ENCODE data around the gene RAB37. TPM values are rescaled to one million over a fixed set of nuclear protein-coding genes. Genes with fewer than 3 reads are reported as not detected.

RAB37 gene
- total RNA-seq, 2 experiments from 2014 or later, result 19.0 to 21.1 TPM

DNA sequence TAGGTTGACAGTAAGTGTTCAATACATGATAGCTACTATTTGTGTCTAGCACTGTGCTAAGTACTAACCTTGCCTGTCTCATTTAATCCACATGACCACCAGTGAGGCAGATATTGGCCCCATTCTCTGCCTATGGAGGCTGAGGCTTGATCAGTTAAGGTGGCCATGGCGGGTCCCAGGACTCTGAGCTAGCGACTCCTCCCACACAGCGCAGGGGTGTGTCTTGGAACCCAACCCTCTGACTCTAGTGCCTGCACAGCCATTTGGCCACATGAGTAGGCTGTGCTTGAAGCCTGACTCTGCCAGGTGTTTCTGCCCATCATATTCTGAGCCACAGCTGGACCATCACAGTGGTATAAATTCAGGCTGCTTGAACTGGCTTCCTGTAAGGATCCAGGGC, 17.8 kb downstream of the RAB37 start:
- Histone ChIP-seq H3K27ac (ENCODE audit: low read depth in 1 of 2, low read length in 2 of 2) (peak overlapping the region; percentile 3 to 9), H3K27me3 (ENCODE audit: control insufficient read depth in 1 of 2, insufficient read depth in 2 of 2, low read length in 2 of 2) (no peaks in the 10 kb centered on the region), H3K36me3 (ENCODE audit: insufficient read depth, low read length) (peaks cover 44% of the 10 kb centered on the region), H3K9me3 (ENCODE audit: control insufficient read depth in 1 of 2, insufficient read depth in 1 of 2, low read length in 2 of 2) (no peaks in the 10 kb centered on the region), H3K4me3 (ENCODE audit: low read length) (no peak overlapping the region), H3K4me1 (ENCODE audit: insufficient read depth, low read length) (peaks cover 91% of the 10 kb centered on the region)
- ChIA-PET CTCF (interaction anchor here (0.6 to 2.0 kb wide), 2 partner anchors 16 to 203 kb away, joined by 3 to 6 read pairs; no protein-coding TSS in a partner anchor), POLR2A (interaction anchor here (0.8 to 1.5 kb wide), 6 partner anchors 9 to 20 kb away, joined by 4 to 8 read pairs (median 5); partner anchors contain the start of gene RAB37)
- no peak for ATAC-seq (ENCODE audit: poor library complexity)
- no peak for DNase-seq
- Mint-ChIP-seq H3K4me1 (ENCODE audit: low read depth) (peaks cover 91% of the 10 kb centered on the region), H3K36me3 (ENCODE audit: low read depth) (peaks cover 49% of the 10 kb centered on the region), H3K27me3 (no peaks in the 10 kb centered on the region), H3K4me3 (peak overlapping the region; percentile 62), H3K27ac (peak overlapping the region; percentile 94), H3K9me3 (no peaks in the 10 kb centered on the region)
- intact Hi-C loops (cut with DNase I, micrococcal nuclease), result no loop called here
- TF ChIP-seq, protein P1, sequence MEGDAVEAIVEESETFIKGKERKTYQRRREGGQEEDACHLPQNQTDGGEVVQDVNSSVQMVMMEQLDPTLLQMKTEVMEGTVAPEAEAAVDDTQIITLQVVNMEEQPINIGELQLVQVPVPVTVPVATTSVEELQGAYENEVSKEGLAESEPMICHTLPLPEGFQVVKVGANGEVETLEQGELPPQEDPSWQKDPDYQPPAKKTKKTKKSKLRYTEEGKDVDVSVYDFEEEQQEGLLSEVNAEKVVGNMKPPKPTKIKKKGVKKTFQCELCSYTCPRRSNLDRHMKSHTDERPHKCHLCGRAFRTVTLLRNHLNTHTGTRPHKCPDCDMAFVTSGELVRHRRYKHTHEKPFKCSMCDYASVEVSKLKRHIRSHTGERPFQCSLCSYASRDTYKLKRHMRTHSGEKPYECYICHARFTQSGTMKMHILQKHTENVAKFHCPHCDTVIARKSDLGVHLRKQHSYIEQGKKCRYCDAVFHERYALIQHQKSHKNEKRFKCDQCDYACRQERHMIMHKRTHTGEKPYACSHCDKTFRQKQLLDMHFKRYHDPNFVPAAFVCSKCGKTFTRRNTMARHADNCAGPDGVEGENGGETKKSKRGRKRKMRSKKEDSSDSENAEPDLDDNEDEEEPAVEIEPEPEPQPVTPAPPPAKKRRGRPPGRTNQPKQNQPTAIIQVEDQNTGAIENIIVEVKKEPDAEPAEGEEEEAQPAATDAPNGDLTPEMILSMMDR (IDR thresholded peaks at IDR 0.05), result no peak

DNA sequence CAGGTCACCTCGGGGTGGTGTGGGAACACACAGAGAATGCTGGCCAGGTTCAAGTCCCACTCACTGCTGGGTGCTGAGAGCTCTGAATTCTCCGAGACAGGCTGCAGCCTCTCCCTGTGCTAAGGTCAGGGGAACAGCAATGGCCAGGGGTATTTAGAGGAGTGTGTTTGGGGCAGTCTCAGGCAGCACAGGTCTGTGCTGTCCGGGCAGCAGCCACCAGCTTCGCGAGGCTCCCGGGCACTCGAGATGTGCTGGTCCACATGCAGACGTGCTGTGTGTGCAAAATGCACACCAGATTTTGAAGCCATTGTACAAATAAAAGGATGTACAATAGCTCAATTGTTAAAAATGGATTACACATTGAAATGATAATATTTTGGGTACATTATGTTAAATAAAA, 18.5 kb downstream of the RAB37 start:
- CTCF ChIA-PET, result interaction anchor here (0.6 to 2.0 kb wide), 5 partner anchors 15 to 343 kb away, joined by 3 to 6 read pairs (median 3); partner anchors contain the start of gene RAB37
- Mint-ChIP-seq H3K27ac (peak overlapping the region; percentile 94), H3K4me1 (ENCODE audit: low read depth) (peaks cover 92% of the 10 kb centered on the region), H3K27me3 (no peaks in the 10 kb centered on the region), H3K36me3 (ENCODE audit: low read depth) (peaks cover 44% of the 10 kb centered on the region), H3K4me3 (peak overlapping the region; percentile 62), H3K9me3 (no peaks in the 10 kb centered on the region)
- peaks cover 98% of the 10 kb centered on the region for H3K4me1 ChIP-seq (ENCODE audit: insufficient read depth, low read length)
- ATAC-seq (ENCODE audit: poor library complexity), result no peak
- H3K9me3 ChIP-seq (ENCODE audit: control insufficient read depth in 1 of 2, insufficient read depth in 1 of 2, low read length in 2 of 2), result no peaks in the 10 kb centered on the region
- H3K4me3 ChIP-seq (ENCODE audit: low read length), result no peak overlapping the region
- peaks cover 44% of the 10 kb centered on the region for H3K36me3 ChIP-seq (ENCODE audit: insufficient read depth, low read length)
- no peak for DNase-seq
- peak overlapping the region in 1 of 2 donors; percentile 3 for H3K27ac ChIP-seq (ENCODE audit: low read depth in 1 of 2, low read length in 2 of 2)
- POLR2A ChIA-PET, result interaction anchor here (0.9 to 1.4 kb wide), 2 partner anchors 14 to 18 kb away, joined by 5 to 8 read pairs; partner anchors contain the start of gene RAB37
- intact Hi-C loops (cut with DNase I, micrococcal nuclease), result no loop called here
- TF ChIP-seq, protein P1 (IDR thresholded peaks at IDR 0.05), result no peak
- H3K27me3 ChIP-seq (ENCODE audit: control insufficient read depth in 1 of 2, insufficient read depth in 2 of 2, low read length in 2 of 2), result no peaks in the 10 kb centered on the region

DNA sequence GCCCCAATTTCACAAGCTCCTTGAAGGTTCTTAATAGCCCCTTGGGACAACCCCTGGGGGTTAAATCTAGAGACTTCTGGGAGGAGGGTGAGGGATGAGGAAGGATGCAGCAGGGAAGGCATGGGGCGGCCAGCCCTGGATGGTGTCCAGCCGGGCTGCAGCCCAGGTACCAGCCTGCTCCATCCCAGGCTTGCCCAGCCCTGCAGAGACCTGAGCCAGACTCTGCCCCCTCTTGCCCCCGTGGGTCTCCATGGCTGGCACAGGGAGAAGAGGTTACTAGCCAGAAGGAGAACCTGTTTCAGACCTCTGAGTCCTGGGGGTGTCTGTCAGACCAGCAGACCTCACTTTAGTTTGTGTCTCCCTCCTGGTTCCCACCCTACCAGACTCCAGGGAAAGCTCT, 19.8 kb downstream of the RAB37 start:
- no peaks in the 10 kb centered on the region for H3K9me3 Mint-ChIP-seq
- H3K9me3 ChIP-seq (ENCODE audit: control insufficient read depth in 1 of 2, insufficient read depth in 1 of 2, low read length in 2 of 2), result no peaks in the 10 kb centered on the region
- H3K4me3 ChIP-seq (ENCODE audit: low read length), result no peak overlapping the region
- H3K27me3 ChIP-seq (ENCODE audit: control insufficient read depth in 1 of 2, insufficient read depth in 2 of 2, low read length in 2 of 2), result no peaks in the 10 kb centered on the region
- peaks cover 52% of the 10 kb centered on the region for H3K36me3 ChIP-seq (ENCODE audit: insufficient read depth, low read length)
- H3K4me1 ChIP-seq (ENCODE audit: insufficient read depth, low read length), result peaks cover 100% of the 10 kb centered on the region
- TF ChIP-seq, protein P1 (IDR thresholded peaks at IDR 0.05), result no peak
- DNase-seq (no peak), ATAC-seq (ENCODE audit: poor library complexity) (no peak)
- H3K4me1 Mint-ChIP-seq (ENCODE audit: low read depth), result peaks cover 87% of the 10 kb centered on the region
- ChIA-PET POLR2A (interaction anchor here (1.1 to 6.1 kb wide), 4 partner anchors 9 to 37 kb away, joined by 3 to 90 read pairs (median 18); partner anchors contain the start of genes NHERF1 and RAB37), CTCF (interaction anchor here (3.4 kb wide), 1 partner anchor 20 kb away, joined by 18 read pairs; the partner anchor contains the start of gene RAB37)
- H3K27ac Mint-ChIP-seq, result peak overlapping the region; percentile 91
- H3K36me3 Mint-ChIP-seq (ENCODE audit: low read depth), result peaks cover 32% of the 10 kb centered on the region
- peak overlapping the region; percentile 60 for H3K4me3 Mint-ChIP-seq
- no peaks in the 10 kb centered on the region for H3K27me3 Mint-ChIP-seq
- intact Hi-C loops (cut with DNase I, micrococcal nuclease), result no loop called here
- peak overlapping the region; percentile 63 to 65 for H3K27ac ChIP-seq (ENCODE audit: low read depth in 1 of 2, low read length in 2 of 2)
